Activated CD8-positive, alpha-beta T cell treated with anti-CD3 and anti-CD28 coated beads, Interleukin-2, amount 10 ng/mL, durations not matched to agents 7 days and 5 days (primary cell): ENCODE data around the gene TNNC1. TPM values are rescaled to one million over a fixed set of nuclear protein-coding genes. Genes with fewer than 3 reads are reported as not detected.

Experiments used
- ATAC-seq: fragments of 150-1000 bp; cut with Tn5 transposase; one replicate; pipeline ENCODE4 v1.10.0; 2021; ENCODE audit warnings: moderate library complexity
- CTCF ChIA-PET: fragments of 350-600 bp; sonication (Branson Sonifier 250); formaldehyde crosslinking; loops from one replicate; lab custom pipeline; 2021; ENCODE audit warnings: antibody characterized with exemption; lab: Charles Lee
- POLR2A ChIA-PET: fragments of 350-600 bp; sonication (Branson Sonifier 250); formaldehyde crosslinking; loops from one replicate; lab custom pipeline; 2021; ENCODE audit warnings: antibody characterized with exemption; lab: Charles Lee
- DNase-seq: peaks from one replicate; pipeline ENCODE4 v3.0.0-alpha.2; 2020
- H3K27ac Mint-ChIP-seq: one replicate; pipeline ENCODE4 v1.8.0; 2021; ENCODE audit warnings: mild to moderate bottlenecking, mixed read lengths
- H3K27me3 Mint-ChIP-seq: one replicate; pipeline ENCODE4 v1.8.0; 2021; ENCODE audit warnings: low read depth, mixed read lengths
- H3K36me3 Mint-ChIP-seq: one replicate; pipeline ENCODE4 v1.8.0; 2021; ENCODE audit warnings: low read depth, mixed read lengths
- H3K4me1 Mint-ChIP-seq: one replicate; pipeline ENCODE4 v1.8.0; 2021; ENCODE audit warnings: low read depth, mixed read lengths
- H3K4me3 Mint-ChIP-seq: one replicate; pipeline ENCODE4 v1.8.0; 2021; ENCODE audit warnings: mild to moderate bottlenecking, mixed read lengths
- H3K9me3 Mint-ChIP-seq: one replicate; pipeline ENCODE4 v1.8.0; 2022; ENCODE audit warnings: mixed read lengths; ENCODE audit not compliant: insufficient read depth
- total RNA-seq, 2 experiments: library from RNA; stranded (reverse); gene quantifications; one replicate each; pipeline ENCODE4 v1.2.3, GENCODE V29; 2021

The TNNC1 gene
- total RNA-seq, 2 experiments from 2014 or later: 0.84 to 2.1 TPM

DNA sequence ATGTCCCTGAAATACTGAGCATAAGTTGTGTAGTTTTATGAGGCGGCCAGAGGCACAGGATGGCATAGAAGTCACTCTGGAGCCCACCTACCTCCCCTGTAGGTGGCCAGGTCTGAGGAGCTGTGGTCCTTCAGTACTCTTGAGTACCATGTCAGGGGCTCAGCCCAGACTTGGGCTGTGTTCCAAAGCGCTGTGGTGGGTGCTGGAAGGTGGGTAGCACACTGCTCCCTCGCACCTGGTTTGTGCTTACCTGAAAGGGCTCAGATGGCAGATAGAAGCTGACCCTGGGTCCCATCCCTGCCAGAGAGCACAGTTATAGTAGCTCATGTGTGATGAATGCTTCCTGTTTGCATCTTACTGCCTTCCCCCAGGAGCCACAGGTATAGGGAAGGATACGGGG, 17.1 kb upstream of the TNNC1 start:
- ATAC-seq: no peak
- H3K4me3 Mint-ChIP-seq: no peak overlapping the region
- H3K36me3 Mint-ChIP-seq: peaks cover 31% of the 10 kb centered on the region
- ChIA-PET POLR2A (interaction anchor here (0.6 kb wide), 1 partner anchor 37 kb away, joined by 3 read pairs; no protein-coding TSS in a partner anchor), CTCF (interaction anchor here (1.1 to 1.8 kb wide), 5 partner anchors 9 to 24 kb away, joined by 3 to 6 read pairs (median 4); partner anchors contain the start of gene TNNC1)
- no peak for DNase-seq
- H3K27me3 Mint-ChIP-seq: no peaks in the 10 kb centered on the region
- H3K9me3 Mint-ChIP-seq: no peaks in the 10 kb centered on the region
- no peak overlapping the region for H3K27ac Mint-ChIP-seq
- no peaks in the 10 kb centered on the region for H3K4me1 Mint-ChIP-seq

- DNase-seq: no peak
- Mint-ChIP-seq H3K9me3 (no peaks in the 10 kb centered on the region), H3K27me3 (no peaks in the 10 kb centered on the region), H3K27ac (no peak overlapping the region), H3K4me1 (no peaks in the 10 kb centered on the region), H3K36me3 (peaks cover 24% of the 10 kb centered on the region), H3K4me3 (no peak overlapping the region)
- no peak for ATAC-seq
- POLR2A ChIA-PET: no interaction called here
- CTCF ChIA-PET: interaction anchor here (1.7 kb wide), 1 partner anchor 16 kb away, joined by 4 read pairs; the partner anchor contains the start of gene TNNC1
These were observed 15.2 kb upstream of the TNNC1 start for GRCh38 chr3:52469001-52469400.

GRCh38 chr3:52468336-52468735, 14.5 kb upstream of the TNNC1 start:
- Mint-ChIP-seq H3K36me3 (peaks cover 20% of the 10 kb centered on the region), H3K4me3 (no peak overlapping the region), H3K27me3 (no peaks in the 10 kb centered on the region), H3K9me3 (no peaks in the 10 kb centered on the region), H3K4me1 (no peaks in the 10 kb centered on the region), H3K27ac (no peak overlapping the region)
- ATAC-seq (no peak), DNase-seq (no peak)
- ChIA-PET CTCF (no interaction called here), POLR2A (interaction anchor here (0.6 to 0.9 kb wide), 2 partner anchors 10 to 11 kb away, joined by 3 to 4 read pairs; no protein-coding TSS in a partner anchor)

- Mint-ChIP-seq H3K27me3 (no peaks in the 10 kb centered on the region), H3K27ac (no peak overlapping the region), H3K36me3 (peaks cover 36% of the 10 kb centered on the region), H3K9me3 (no peaks in the 10 kb centered on the region), H3K4me1 (peaks cover 1% of the 10 kb centered on the region), H3K4me3 (no peak overlapping the region)
- POLR2A ChIA-PET: no interaction called here
- DNase-seq: no peak
- no peak for ATAC-seq
- CTCF ChIA-PET: no interaction called here
These were observed 9.6 kb upstream of the TNNC1 start for GRCh38 chr3:52463416-52463815.

DNA sequence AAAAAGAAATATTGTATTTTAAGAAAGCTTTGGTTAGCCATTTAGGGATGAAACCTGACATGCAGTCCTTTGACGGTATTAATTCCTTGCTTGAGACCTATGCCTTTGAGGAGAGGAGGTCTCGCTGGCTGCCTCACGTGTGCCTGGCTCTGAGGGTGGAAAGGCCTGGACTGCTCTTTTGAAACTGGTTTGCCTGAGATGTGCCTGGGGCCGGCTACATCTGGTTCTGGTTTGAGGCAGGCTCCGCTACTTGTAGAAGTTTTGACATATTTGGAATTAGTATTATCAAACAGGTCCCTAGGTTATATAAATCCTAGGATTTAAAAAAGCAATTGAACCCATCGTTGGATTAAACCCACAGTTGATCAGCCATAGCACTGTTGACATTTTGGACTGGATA, 8.0 kb upstream of the TNNC1 start:
- Mint-ChIP-seq H3K27me3 (no peaks in the 10 kb centered on the region), H3K4me3 (no peak overlapping the region), H3K36me3 (peaks cover 47% of the 10 kb centered on the region), H3K9me3 (no peaks in the 10 kb centered on the region), H3K27ac (no peak overlapping the region), H3K4me1 (peaks cover 16% of the 10 kb centered on the region)
- ATAC-seq (no peak), DNase-seq (no peak)
- CTCF ChIA-PET: interaction anchor here (0.6 to 2.2 kb wide), 3 partner anchors 9 to 14 kb away, joined by 3 to 7 read pairs (median 3); no protein-coding TSS in a partner anchor
- POLR2A ChIA-PET: no interaction called here

GRCh38 chr3:52458770-52459545, 5.1 kb upstream of the TNNC1 start:
- Mint-ChIP-seq H3K27ac (no peak overlapping the region), H3K36me3 (peaks cover 41% of the 10 kb centered on the region), H3K4me1 (peaks cover 37% of the 10 kb centered on the region), H3K27me3 (no peaks in the 10 kb centered on the region), H3K4me3 (no peak overlapping the region), H3K9me3 (no peaks in the 10 kb centered on the region)
- ATAC-seq (no peak), DNase-seq (no peak)
- CTCF ChIA-PET: interaction anchor here (0.9 to 1.9 kb wide), 3 partner anchors 12 to 47 kb away, joined by 3 to 7 read pairs (median 5); no protein-coding TSS in a partner anchor
- POLR2A ChIA-PET: interaction anchor here (1.3 kb wide), 1 partner anchor 9 kb away, joined by 3 read pairs; no protein-coding TSS in a partner anchor

DNA sequence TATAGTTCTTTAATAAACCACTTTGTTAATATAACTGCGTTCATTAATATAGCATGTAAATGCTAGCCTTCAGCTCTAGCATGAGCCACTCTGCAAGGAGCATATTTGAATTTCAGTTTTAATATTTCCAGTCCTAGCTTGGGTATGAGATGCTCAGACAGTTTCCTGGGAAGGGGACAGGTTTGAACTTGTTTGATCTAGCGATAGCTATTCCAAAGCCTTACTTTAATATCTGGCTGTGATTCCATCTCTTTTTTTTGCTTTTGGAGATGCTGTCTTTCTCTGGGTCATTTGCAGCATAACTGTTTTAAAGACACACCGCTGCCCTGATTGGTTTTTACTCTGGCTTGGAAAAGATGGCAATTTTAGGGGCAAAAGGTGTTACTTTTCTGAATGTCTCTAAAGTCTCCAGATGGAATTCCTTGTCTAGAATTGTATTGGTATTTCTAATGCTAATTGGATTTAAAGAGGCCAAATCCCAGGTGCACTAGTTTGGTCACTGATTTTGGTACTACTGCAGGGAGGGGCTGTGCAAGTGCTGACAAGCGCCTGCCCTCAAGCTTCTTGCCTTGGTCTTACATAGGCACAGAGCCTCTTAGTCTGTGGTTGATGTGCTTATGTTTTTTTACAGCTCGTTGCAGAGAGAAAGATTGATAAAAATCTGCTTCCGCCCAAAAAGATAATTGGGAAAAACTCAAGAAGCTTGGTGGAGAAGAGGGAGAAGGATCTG, 4.4 kb upstream of the TNNC1 start:
- DNase-seq: no peak
- Mint-ChIP-seq H3K27me3 (no peaks in the 10 kb centered on the region), H3K9me3 (no peaks in the 10 kb centered on the region), H3K36me3 (peaks cover 38% of the 10 kb centered on the region), H3K4me3 (no peak overlapping the region), H3K27ac (no peak overlapping the region), H3K4me1 (peaks cover 44% of the 10 kb centered on the region)
- ChIA-PET POLR2A (interaction anchor here (1.3 to 1.4 kb wide), 2 partner anchors 10 kb away, joined by 3 to 4 read pairs; no protein-coding TSS in a partner anchor), CTCF (interaction anchor here (0.9 to 2.7 kb wide), 6 partner anchors 12 to 238 kb away, joined by 3 to 14 read pairs (median 6); partner anchors contain the start of gene SEMA3G)
- no peak for ATAC-seq

- Mint-ChIP-seq H3K36me3 (peaks cover 29% of the 10 kb centered on the region), H3K4me3 (peak overlapping the region; percentile 91), H3K9me3 (no peaks in the 10 kb centered on the region), H3K4me1 (peaks cover 44% of the 10 kb centered on the region), H3K27me3 (no peaks in the 10 kb centered on the region), H3K27ac (peak overlapping the region; percentile 95)
- no peak for ATAC-seq
- no peak for DNase-seq
- CTCF ChIA-PET: interaction anchor here (0.9 to 2.7 kb wide), 6 partner anchors 8 to 236 kb away, joined by 3 to 14 read pairs (median 4); partner anchors contain the start of gene SEMA3G
- POLR2A ChIA-PET: interaction anchor here (1.3 to 1.4 kb wide), 2 partner anchors 11 to 18 kb away, joined by 3 to 4 read pairs; no protein-coding TSS in a partner anchor
These were observed 3.0 kb upstream of the TNNC1 start for GRCh38 chr3:52456800-52457183.

DNA sequence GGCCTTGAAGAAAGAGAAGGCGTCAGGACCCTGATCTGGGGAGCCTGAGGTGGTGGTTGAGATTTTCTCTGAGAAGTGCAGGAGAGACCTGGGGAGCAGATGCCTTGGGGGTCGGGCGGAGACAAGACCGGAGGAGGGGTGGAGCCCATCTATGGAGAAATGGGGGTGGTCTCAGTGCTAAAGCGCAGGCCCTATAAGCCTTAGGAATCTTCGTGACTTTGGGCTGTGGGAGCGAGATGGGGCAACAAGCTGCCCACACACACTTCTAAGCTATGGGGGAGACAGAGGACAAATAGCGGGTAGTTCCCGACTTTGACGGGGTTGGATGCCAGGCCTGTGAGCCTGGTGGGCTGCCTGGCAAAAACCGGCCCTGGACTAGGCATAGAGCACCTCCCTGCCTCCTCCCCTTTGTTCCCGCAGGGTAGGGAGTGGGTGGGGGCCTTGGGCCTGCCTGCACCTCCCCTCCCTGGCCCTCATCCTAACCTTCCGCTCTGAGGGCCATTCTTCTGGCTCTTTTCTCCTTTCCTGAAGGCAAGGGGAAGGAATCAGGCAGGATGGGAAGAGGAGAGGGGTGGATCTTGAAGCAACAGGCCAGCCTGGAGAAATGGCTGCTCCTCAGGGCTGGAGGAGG, 2.4 kb upstream of the TNNC1 start:
- Mint-ChIP-seq H3K27me3 (no peaks in the 10 kb centered on the region), H3K9me3 (no peaks in the 10 kb centered on the region), H3K4me1 (peaks cover 44% of the 10 kb centered on the region), H3K27ac (peak overlapping the region; percentile 95), H3K4me3 (peak overlapping the region; percentile 91), H3K36me3 (peaks cover 29% of the 10 kb centered on the region)
- CTCF ChIA-PET: interaction anchor here (1.4 to 2.7 kb wide), 4 partner anchors 10 to 117 kb away, joined by 3 to 14 read pairs (median 5); partner anchors contain the start of gene SEMA3G
- POLR2A ChIA-PET: interaction anchor here (1.3 to 1.4 kb wide), 2 partner anchors 12 to 18 kb away, joined by 3 to 4 read pairs; no protein-coding TSS in a partner anchor
- DNase-seq (no peak), ATAC-seq (no peak)

DNA sequence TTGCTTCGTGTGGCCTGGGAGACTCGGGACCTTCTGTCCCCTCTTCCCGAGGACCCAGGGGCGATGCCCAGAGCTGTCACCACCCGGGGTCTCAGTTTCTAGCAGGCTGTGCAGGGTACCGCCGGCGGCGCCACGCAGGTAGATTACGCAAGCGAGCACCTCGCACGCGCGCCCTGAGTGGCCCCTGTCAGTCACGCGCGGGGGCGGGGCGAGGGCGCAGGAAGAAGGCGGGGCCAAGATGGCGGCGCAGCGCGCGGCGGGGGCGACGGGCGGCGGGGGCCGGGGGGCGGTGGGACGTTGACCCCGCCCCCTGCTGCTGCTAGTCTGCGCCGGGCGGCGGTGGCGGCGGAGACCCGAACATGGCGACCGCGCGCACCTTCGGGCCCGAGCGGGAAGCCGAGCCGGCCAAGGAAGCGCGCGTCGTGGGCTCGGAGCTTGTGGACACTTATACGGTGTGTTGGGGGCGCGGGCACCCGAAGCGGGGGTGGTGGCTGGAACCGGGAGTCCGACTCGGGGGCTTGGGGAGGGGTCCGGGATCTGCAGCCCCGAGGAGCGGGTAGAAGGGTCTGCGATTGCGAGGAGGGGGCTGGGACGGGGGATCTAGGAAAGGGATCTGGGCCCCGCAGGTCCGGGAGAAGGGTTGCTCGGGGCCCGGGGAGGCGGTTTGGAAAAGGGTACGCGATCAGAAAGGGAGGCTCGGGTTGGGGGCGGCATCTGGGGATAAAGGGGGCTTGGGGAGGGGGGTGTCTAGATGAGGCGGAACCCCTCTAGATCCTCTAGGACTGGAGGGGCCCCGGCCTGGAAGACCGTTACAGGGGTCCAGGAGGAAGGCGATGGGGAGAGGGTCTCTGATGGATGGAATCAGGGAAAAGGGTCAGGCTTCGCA, 1.7 kb upstream of the TNNC1 start, which contains the start of gene NISCH:
Gene NISCH (plus strand): TSS at position 322 of the 886 bp plus-strand sequence. CDS start 38 bp downstream, at position 360.
- DNase-seq: peak; percentile 95
- Mint-ChIP-seq H3K36me3 (peaks cover 26% of the 10 kb centered on the region), H3K27ac (peak within 1 kb of the TSS; percentile 95), H3K27me3 (no peaks in the 10 kb centered on the region), H3K9me3 (no peaks in the 10 kb centered on the region), H3K4me1 (peaks cover 44% of the 10 kb centered on the region), H3K4me3 (peak within 1 kb of the TSS; percentile 91)
- ChIA-PET POLR2A (interaction anchor here (0.6 kb wide), 1 partner anchor 9 kb away, joined by 3 read pairs; no protein-coding TSS in a partner anchor), CTCF (interaction anchor here (1.4 to 2.7 kb wide), 2 partner anchors 9 to 116 kb away, joined by 3 to 14 read pairs; partner anchors contain the start of gene SEMA3G)
- peak; percentile 93 for ATAC-seq
